ENCODE measurements around the gene PPP1R10.
"Not testable (repeated sequence)": the region's sequence is repeated elsewhere in the genome, so short reads cannot be mapped to it uniquely, and the experiment has no call there.

GRCh38 chr6:30657922-30658321, 40.9 kb upstream of the PPP1R10 start:
- not testable (repeated sequence) for TF ChIP-seq CTCF (IDR thresholded peaks at IDR 0.05; ENCODE audit: low read depth, low read length); EZH2phosphoT487 (IDR thresholded peaks at IDR 0.05; ENCODE audit: low read depth)

Data from OCI-LY3 (cell line).